Measurements from ENCODE around the gene TMEM151B. TPM values are rescaled to one million over a fixed set of nuclear protein-coding genes. Genes with fewer than 3 reads are reported as not detected.

Gene TMEM151B
- total and polyA plus RNA-seq, 10 of the 15 experiments (the other 5 are each of a cell fraction or from before 2014, with no cell fraction given) = 0.01 to 0.19 (median 0.05) TPM; not detected in 6

GRCh38 chr6:44257025-44257752, 13.1 kb upstream of the TMEM151B start, which contains the start of gene SLC35B2 (continued):
- TF ChIP-seq HSF1 (IDR thresholded peaks at IDR 0.05; ENCODE audit: low read depth, low read length) = no peak
- no peak for TF ChIP-seq ZSCAN29 (IDR thresholded peaks at IDR 0.05)
- no peak for TF ChIP-seq IKZF2 (IDR thresholded peaks at IDR 0.05)
- no peak for TF ChIP-seq MYB (IDR thresholded peaks at IDR 0.05; ENCODE audit: borderline replicate concordance, low read depth, low read length)
- TF ChIP-seq PBX3 (IDR thresholded peaks at IDR 0.05; ENCODE audit: insufficient replicate concordance, low read depth, low read length) = peak; percentile 33
- TF ChIP-seq RAD21 (IDR thresholded peaks at IDR 0.05; ENCODE audit: insufficient read depth, low read depth, low read length) = peak; percentile 49
- TF ChIP-seq CBX3 (IDR thresholded peaks at IDR 0.05; ENCODE audit: borderline replicate concordance, low read depth) = no peak
- peak; percentile 80 for TF ChIP-seq CHD2 (IDR thresholded peaks at IDR 0.05; ENCODE audit: borderline replicate concordance, low read depth, low read length)
- no peak for TF ChIP-seq CHD4 (IDR thresholded peaks at IDR 0.05)
- no peak for TF ChIP-seq PML (IDR thresholded peaks at IDR 0.05; ENCODE audit: low read length)
- peak; percentile 95 for TF ChIP-seq ATF3 (IDR thresholded peaks at IDR 0.05; ENCODE audit: borderline replicate concordance, extremely low read depth, low read depth, low read length)
- TF ChIP-seq GATAD2B (conservative IDR thresholded peaks at IDR 0.05; ENCODE audit: low read depth) = peak; percentile 53; the same call in 1 of the 2 replicates
- no peak for TF ChIP-seq SP1 (IDR thresholded peaks at IDR 0.05; ENCODE audit: low read depth, low read length)
- no peak for TF ChIP-seq FOXM1 (IDR thresholded peaks at IDR 0.05; ENCODE audit: low read depth, low read length)
- no peak for TF ChIP-seq SMAD5 (IDR thresholded peaks at IDR 0.05; ENCODE audit: low read depth)
- TF ChIP-seq ASH2L (IDR thresholded peaks at IDR 0.05; ENCODE audit: borderline replicate concordance, low read depth) = no peak
- peak; percentile 14; the same call in 1 of the 2 replicates for TF ChIP-seq RFX5 (IDR thresholded peaks at IDR 0.05; ENCODE audit: low read depth, low read length)
- TF ChIP-seq TAF1 (IDR thresholded peaks at IDR 0.05; ENCODE audit: borderline replicate concordance, low read depth, low read length) = 0 out of 2 replicates have a peak, but pooled peaks have one; percentile 2
- no peak for TF ChIP-seq ZNF384 (IDR thresholded peaks at IDR 0.05; ENCODE audit: borderline replicate concordance, low read depth, low read length)
- no peak for TF ChIP-seq JUNB (IDR thresholded peaks at IDR 0.05)
- no peak for TF ChIP-seq FOXK2 (IDR thresholded peaks at IDR 0.05)
- TF ChIP-seq BHLHE40 (IDR thresholded peaks at IDR 0.05; ENCODE audit: borderline replicate concordance in 1 of 2, low read depth in 2 of 2, low read length in 1 of 2) = peak; percentile 94 to 99
- no peak for TF ChIP-seq ATF7 (IDR thresholded peaks at IDR 0.05; ENCODE audit: low read depth)
- TF ChIP-seq HDGF (IDR thresholded peaks at IDR 0.05) = peak; percentile 49; the same call in 1 of the 2 replicates
- TF ChIP-seq TCF3 (IDR thresholded peaks at IDR 0.05; ENCODE audit: borderline replicate concordance, insufficient read depth, low read depth, low read length) = peak; percentile 70
- TF ChIP-seq IRF4 (IDR thresholded peaks at IDR 0.05; ENCODE audit: low read depth, low read length) = 0 out of 2 replicates have a peak, but pooled peaks have one; percentile 7
- TF ChIP-seq DPF2 (IDR thresholded peaks at IDR 0.05) = peak; percentile 18
- TF ChIP-seq JUND (IDR thresholded peaks at IDR 0.05; ENCODE audit: low read depth, low read length) = no peak
- TF ChIP-seq NRF1 (conservative IDR thresholded peaks at IDR 0.05; ENCODE audit: low read depth, low read length) = no peak
- TF ChIP-seq POU2F2 (IDR thresholded peaks at IDR 0.05; ENCODE audit: borderline replicate concordance, low read depth, low read length) = no peak
- TF ChIP-seq RAD51 (IDR thresholded peaks at IDR 0.05) = peak; percentile 98
- peak; percentile 45 for TF ChIP-seq TCF12 (IDR thresholded peaks at IDR 0.05; ENCODE audit: low read depth, low read length)

Data from GM12878 (cell line).